ENCODE results near the gene SHANK3. TPM values are rescaled to one million over a fixed set of nuclear protein-coding genes. Genes with fewer than 3 reads are reported as not detected.
A peak's percentile ranks its signal among the peaks of the same experiment; 100 is the strongest.

SHANK3 gene
- total RNA-seq, 2 experiments from 2014 or later, result 0.05 TPM; not detected in 1

DNA sequence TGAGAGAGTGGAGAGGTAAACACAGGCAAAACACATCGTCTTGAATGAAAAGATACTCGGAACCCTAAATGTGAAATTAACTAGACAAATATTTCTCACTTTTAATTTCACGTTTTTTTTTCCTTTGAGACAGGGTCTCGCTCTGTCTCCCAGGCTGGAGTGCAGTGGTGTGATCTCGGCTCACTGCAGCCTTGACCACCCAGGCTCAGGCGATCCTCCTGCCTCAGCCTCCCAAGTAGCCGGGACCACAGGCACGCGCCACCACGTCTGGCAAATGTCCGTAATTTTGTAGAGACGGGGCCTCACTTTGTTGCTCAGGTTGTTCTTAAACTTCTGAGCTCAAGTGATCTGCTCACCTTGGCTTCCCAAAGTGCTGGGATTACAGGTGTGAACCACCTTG is 7.4 kb upstream of the SHANK3 start:
- Mint-ChIP-seq H3K9me3 (ENCODE audit: low read depth) (no peaks in the 10 kb centered on the region), H3K27me3 (peaks cover 29% of the 10 kb centered on the region), H3K27ac (no peak overlapping the region), H3K4me1 (no peaks in the 10 kb centered on the region), H3K4me3 (no peak overlapping the region), H3K36me3 (no peaks in the 10 kb centered on the region)
- ATAC-seq, result no peak
- CTCF ChIA-PET, result no interaction called here
- DNase-seq, result no peak

DNA sequence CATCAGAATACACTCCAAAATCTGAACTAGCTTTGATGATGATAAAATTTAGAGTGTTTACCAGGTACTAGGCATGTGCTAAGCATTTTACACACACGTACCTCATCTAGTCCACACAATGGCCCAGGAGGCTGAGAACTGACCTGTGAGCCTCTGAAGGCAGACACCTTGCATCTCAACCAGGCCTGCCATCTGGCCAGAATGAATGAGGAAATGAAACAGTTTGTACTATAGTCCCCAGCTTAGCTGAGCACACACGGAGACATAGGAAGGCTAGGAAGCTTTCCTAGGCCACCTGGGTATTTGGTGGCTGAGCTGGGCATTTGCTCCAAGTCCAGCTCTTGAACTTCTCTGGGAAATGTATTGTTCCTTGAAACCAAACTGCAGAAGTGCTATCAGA is 6.9 kb upstream of the SHANK3 start:
- no peaks in the 10 kb centered on the region for H3K36me3 Mint-ChIP-seq
- H3K9me3 Mint-ChIP-seq (ENCODE audit: low read depth), result no peaks in the 10 kb centered on the region
- no peak overlapping the region for H3K27ac Mint-ChIP-seq
- ATAC-seq, result no peak
- DNase-seq, result no peak
- no peak overlapping the region for H3K4me3 Mint-ChIP-seq
- no peaks in the 10 kb centered on the region for H3K4me1 Mint-ChIP-seq
- H3K27me3 Mint-ChIP-seq, result peaks cover 30% of the 10 kb centered on the region
- CTCF ChIA-PET, result no interaction called here

DNA sequence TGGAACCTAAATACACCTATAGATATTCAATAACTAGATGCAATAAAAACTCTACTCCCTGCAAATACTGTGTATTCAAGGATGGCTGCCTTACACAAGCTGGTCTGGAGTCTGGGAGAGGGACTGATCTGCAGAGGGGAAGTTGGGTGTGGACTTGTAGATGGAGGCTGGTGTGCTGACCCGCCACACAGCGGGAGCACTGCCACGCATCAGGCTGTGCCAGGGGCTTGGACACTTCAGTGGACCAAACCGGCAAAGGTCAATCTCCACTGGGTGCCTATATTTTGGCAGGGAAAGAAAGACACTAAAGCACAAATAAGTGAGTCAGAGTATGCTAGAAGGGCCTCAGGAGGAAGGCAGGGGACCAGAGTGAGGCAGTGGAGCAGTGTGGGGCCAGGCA is 2.1 kb upstream of the SHANK3 start:
- Mint-ChIP-seq H3K4me1 (peaks cover 6% of the 10 kb centered on the region), H3K36me3 (no peaks in the 10 kb centered on the region), H3K9me3 (ENCODE audit: low read depth) (no peaks in the 10 kb centered on the region), H3K27me3 (peaks cover 54% of the 10 kb centered on the region), H3K27ac (no peak overlapping the region), H3K4me3 (no peak overlapping the region)
- no peak for ATAC-seq
- CTCF ChIA-PET, result no interaction called here
- no peak for DNase-seq

DNA sequence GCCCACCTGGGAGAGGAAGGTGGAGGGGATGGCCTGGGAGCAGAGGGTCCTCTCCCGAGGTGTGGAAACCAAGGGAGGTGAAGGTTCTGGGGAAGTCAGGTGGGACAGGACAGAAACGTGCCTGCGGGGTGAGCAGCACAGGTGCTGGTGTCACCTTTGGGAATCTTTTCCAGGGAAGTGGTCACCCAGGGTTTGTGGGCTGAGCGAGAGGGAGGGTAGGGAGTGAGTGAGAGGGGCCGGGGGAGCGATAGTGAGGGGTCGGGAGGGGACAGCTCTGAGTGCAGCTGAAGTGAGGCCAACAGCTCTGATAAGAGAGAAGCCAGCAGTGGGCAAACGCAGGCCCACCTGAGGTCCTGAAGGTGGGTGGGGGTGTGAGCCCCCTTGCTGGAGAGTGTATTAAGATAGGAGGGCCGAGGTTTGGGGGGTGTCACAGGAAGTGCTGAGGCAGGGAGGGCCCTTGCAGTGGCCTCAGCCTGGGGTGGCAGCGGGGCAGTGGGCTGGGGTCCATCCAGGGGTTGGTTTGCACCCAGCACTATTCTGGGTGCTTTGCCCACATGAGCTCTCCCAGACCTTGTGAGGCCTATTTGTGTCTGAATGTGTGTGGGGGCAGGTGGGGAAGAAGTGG is 1.6 kb upstream of the SHANK3 start:
- DNase-seq (no peak), ATAC-seq (no peak)
- H3K36me3 Mint-ChIP-seq, result no peaks in the 10 kb centered on the region
- H3K27me3 Mint-ChIP-seq, result peaks cover 59% of the 10 kb centered on the region
- H3K4me3 Mint-ChIP-seq, result no peak overlapping the region
- no peak overlapping the region for H3K27ac Mint-ChIP-seq
- CTCF ChIA-PET, result no interaction called here
- peaks cover 6% of the 10 kb centered on the region for H3K4me1 Mint-ChIP-seq
- no peaks in the 10 kb centered on the region for H3K9me3 Mint-ChIP-seq (ENCODE audit: low read depth)

DNA sequence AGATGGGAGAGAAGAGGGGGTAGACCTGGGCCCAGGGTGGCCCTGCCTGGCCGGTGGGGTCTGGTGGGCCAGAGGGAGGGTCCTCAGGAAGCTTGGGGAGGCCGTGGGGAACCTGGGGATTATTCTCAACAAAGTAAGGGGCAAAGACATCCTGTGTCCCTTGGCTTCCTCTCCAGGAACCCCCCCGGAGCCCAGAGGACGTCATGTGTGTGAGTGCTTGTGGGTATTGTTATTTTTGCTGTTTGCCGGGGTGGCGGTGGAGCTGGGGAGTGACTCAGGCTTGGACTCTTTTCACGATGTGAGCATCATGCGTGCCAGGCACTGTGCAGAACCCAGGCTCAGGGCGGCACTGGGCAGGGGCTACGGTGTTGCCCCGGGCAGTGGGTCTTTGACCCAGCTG is 982 bp upstream of the SHANK3 start:
- H3K4me1 Mint-ChIP-seq, result peaks cover 6% of the 10 kb centered on the region
- no peak overlapping the region for H3K27ac Mint-ChIP-seq
- no peak overlapping the region for H3K4me3 Mint-ChIP-seq
- no peaks in the 10 kb centered on the region for H3K9me3 Mint-ChIP-seq (ENCODE audit: low read depth)
- peaks cover 61% of the 10 kb centered on the region for H3K27me3 Mint-ChIP-seq
- DNase-seq, result no peak
- ATAC-seq, result no peak
- H3K36me3 Mint-ChIP-seq, result no peaks in the 10 kb centered on the region
- CTCF ChIA-PET, result no interaction called here

DNA sequence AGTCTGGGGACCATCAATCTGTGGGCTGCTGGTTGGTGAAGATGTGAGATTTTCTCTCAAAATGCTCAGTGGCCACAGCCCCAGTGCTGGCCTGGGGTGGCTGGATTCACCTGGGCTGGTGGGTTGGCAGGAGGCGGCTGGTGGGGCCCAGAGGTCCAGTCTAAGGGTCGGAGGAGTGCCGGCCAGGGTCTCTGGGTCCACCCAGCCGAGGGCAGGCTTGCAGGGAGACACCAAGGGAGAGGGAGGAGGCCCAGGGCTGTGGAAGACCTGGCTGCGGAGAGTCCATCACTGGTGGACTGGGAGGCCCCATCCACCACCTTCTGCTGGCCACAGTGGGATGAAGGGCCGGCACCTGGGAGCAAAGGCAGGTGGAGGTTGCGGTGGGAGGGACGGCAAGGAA is 582 bp upstream of the SHANK3 start:
- no peak overlapping the region for H3K27ac Mint-ChIP-seq
- CTCF ChIA-PET, result no interaction called here
- no peaks in the 10 kb centered on the region for H3K36me3 Mint-ChIP-seq
- DNase-seq (no peak), ATAC-seq (no peak)
- no peak overlapping the region for H3K4me3 Mint-ChIP-seq
- H3K4me1 Mint-ChIP-seq, result peaks cover 6% of the 10 kb centered on the region
- H3K9me3 Mint-ChIP-seq (ENCODE audit: low read depth), result no peaks in the 10 kb centered on the region
- H3K27me3 Mint-ChIP-seq, result peaks cover 60% of the 10 kb centered on the region

DNA sequence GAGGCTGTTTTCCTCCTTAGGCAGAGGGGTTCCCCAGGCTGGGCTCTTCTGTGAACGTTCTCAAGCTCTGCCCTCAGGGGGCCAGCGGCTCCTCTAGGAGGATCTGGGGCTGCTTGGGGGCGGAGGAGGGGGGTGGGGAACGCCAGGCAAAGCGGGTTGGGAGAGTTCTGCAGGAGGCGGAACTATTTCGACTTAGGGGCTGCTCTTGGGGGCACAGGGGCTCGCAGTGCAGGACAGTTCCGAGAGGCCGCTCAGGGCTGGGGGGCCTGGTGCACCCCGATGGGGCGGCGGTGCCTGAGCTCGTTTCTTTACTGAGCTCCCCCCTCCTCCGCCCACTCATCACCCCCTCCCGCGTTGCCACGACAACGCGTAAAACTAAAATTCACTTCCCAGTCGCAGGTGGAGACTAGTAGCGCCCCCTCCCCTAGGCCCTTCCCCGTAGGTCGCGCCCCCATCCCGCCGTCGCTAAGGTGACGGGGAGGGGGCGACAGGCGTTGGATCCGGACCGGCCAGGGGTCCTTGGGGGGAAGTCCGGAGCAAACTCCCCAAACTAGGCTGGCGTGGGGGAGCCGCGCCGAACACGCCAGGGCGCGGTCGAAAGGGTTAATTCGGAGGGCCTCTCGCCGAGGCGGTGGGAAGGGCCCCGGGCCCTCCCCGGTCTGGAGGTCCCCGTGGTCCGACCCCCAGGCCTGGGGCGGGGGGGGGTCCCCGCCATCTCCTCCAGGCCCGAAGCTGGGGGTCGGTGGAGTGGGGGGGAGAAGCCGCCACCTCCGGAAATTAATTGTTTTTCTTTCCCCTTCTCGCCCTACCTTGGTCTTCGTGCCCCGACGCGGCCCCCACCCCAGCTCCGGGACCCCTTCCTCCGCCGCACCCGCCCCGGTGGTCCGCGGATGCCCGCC is 857 bp downstream of the SHANK3 start:
- H3K27me3 Mint-ChIP-seq, result peaks cover 53% of the 10 kb centered on the region
- ATAC-seq (no peak), DNase-seq (no peak)
- CTCF ChIA-PET, result interaction anchor here (1.2 kb wide), 1 partner anchor 16 kb away, joined by 3 read pairs; no protein-coding TSS in a partner anchor
- H3K9me3 Mint-ChIP-seq (ENCODE audit: low read depth), result no peaks in the 10 kb centered on the region
- no peaks in the 10 kb centered on the region for H3K36me3 Mint-ChIP-seq
- peaks cover 6% of the 10 kb centered on the region for H3K4me1 Mint-ChIP-seq
- H3K4me3 Mint-ChIP-seq, result no peak overlapping the region
- H3K27ac Mint-ChIP-seq, result no peak overlapping the region

DNA sequence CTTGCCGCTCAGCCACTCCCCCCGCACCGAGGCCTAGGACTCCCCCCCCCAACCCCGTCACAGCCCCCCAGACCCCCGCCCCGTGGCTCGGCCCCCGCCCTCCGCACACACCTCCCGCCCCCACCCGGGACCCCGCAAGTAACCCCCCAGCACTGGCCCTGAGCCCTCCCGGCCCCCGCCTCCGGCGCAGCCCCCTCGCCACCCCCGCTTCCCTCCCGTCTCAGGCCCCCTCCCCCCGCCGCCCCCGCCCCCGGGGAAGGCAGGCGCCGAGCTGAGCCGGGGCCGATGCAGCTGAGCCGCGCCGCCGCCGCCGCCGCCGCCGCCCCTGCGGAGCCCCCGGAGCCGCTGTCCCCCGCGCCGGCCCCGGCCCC is 1.5 kb downstream of the SHANK3 start:
- Mint-ChIP-seq H3K4me3 (no peak overlapping the region), H3K4me1 (peaks cover 6% of the 10 kb centered on the region), H3K36me3 (no peaks in the 10 kb centered on the region), H3K9me3 (ENCODE audit: low read depth) (no peaks in the 10 kb centered on the region), H3K27ac (no peak overlapping the region), H3K27me3 (peaks cover 51% of the 10 kb centered on the region)
- DNase-seq (no peak), ATAC-seq (no peak)
- CTCF ChIA-PET, result no interaction called here

DNA sequence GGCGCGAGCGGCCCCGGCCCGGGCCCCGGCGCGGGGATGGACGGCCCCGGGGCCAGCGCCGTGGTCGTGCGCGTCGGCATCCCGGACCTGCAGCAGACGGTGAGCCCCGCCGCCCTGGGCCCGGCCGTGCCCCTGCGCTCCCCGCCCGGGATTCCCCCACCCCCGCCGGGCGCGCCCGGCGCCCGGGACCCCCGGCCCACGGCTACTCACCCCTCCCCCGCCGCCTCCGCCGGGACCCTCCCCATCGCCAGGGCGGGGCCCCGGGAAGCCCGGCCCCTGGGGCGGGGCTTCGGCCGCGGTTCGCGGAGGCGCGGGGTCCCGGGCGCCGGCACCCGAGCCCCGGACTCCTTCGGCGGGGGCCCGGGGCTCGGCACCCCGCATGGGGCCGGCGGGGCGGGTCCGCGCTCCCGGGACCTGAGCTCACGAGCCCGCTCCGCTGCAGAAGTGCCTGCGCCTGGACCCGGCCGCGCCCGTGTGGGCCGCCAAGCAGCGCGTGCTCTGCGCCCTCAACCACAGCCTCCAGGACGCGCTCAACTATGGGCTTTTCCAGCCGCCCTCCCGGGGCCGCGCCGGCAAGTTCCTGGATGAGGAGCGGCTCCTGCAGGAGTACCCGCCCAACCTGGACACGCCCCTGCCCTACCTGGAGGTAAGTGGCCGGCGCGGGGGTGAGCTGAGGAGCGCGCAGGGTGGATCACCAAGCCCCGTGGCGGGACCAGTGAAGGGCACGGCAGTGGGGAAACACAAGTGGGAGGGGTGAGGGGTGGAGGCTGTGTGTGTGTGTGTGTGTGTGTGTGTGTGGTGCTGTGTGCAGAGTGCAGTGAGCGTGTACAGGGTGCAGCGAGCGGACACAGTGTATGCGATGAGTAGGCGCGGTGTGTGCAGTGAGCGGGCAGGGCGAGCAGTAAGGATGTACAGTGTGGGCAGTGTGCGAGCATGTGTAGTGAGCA is 2.3 kb downstream of the SHANK3 start:
- ATAC-seq (no peak), DNase-seq (no peak)
- no peaks in the 10 kb centered on the region for H3K36me3 Mint-ChIP-seq
- H3K27ac Mint-ChIP-seq, result no peak overlapping the region
- H3K9me3 Mint-ChIP-seq (ENCODE audit: low read depth), result peaks cover 3% of the 10 kb centered on the region
- no peak overlapping the region for H3K4me3 Mint-ChIP-seq
- peaks cover 49% of the 10 kb centered on the region for H3K27me3 Mint-ChIP-seq
- CTCF ChIA-PET, result no interaction called here
- H3K4me1 Mint-ChIP-seq, result peaks cover 6% of the 10 kb centered on the region

DNA sequence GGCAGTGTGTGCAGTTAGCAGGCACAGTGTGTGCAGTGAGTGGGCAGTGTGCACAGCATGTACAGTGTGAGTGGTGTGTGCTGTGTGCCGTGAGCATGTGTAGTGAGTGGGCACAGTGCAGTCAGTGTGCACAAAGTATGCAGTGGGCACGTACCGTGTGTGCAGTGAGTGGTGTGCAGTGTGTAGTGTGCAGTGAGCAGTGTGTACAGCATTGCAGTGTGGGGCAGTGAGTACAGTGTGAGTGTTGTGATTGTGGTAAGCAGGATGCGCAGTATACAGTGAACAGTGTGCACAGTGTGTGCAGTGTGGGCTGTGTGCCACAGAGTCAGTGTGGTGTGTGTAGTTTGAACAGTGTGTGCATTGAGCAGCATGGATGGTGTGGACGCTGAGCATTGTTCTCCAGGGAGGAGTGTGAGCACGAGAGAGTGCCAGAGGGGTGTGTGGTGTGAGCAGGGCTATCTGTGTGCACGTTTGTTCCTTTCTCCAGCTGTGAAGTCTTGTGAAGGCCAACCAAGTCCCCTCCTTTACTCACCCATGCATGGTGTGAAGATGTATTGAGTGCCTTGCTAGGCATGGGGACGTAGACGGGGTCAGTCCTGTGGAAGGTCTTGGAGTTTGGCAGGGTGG is 3.0 kb downstream of the SHANK3 start:
- ATAC-seq, result no peak
- H3K36me3 Mint-ChIP-seq, result no peaks in the 10 kb centered on the region
- no peak overlapping the region for H3K4me3 Mint-ChIP-seq
- CTCF ChIA-PET, result no interaction called here
- H3K27ac Mint-ChIP-seq, result no peak overlapping the region
- peaks cover 3% of the 10 kb centered on the region for H3K9me3 Mint-ChIP-seq (ENCODE audit: low read depth)
- no peak for DNase-seq
- peaks cover 6% of the 10 kb centered on the region for H3K4me1 Mint-ChIP-seq
- peaks cover 46% of the 10 kb centered on the region for H3K27me3 Mint-ChIP-seq

DNA sequence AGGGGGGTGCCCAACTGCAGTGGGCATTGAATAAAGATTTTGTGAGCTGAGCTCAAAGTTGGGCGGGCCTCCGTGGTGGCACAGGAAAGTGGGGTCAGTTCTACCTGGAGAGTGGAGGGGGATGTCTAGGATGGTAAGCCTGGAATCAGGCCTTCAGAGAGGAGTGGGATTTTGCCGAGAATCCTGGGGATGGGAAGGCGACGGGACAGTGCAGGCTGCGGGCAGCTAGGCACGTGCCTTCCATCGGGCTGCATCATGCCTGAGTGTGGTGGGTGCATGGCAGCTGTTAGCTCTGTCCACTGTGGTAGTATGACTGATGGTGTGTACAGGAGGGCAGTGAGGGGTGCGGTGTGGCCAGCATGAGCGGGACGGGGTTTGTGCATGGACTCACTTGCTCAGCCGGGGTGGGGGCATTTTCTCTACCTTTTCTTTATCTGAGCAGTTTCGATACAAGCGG is 3.6 kb downstream of the SHANK3 start:
- ATAC-seq (no peak), DNase-seq (no peak)
- Mint-ChIP-seq H3K27ac (no peak overlapping the region), H3K4me3 (no peak overlapping the region), H3K9me3 (ENCODE audit: low read depth) (peaks cover 7% of the 10 kb centered on the region), H3K4me1 (peaks cover 6% of the 10 kb centered on the region), H3K27me3 (peaks cover 40% of the 10 kb centered on the region), H3K36me3 (no peaks in the 10 kb centered on the region)
- CTCF ChIA-PET, result no interaction called here

DNA sequence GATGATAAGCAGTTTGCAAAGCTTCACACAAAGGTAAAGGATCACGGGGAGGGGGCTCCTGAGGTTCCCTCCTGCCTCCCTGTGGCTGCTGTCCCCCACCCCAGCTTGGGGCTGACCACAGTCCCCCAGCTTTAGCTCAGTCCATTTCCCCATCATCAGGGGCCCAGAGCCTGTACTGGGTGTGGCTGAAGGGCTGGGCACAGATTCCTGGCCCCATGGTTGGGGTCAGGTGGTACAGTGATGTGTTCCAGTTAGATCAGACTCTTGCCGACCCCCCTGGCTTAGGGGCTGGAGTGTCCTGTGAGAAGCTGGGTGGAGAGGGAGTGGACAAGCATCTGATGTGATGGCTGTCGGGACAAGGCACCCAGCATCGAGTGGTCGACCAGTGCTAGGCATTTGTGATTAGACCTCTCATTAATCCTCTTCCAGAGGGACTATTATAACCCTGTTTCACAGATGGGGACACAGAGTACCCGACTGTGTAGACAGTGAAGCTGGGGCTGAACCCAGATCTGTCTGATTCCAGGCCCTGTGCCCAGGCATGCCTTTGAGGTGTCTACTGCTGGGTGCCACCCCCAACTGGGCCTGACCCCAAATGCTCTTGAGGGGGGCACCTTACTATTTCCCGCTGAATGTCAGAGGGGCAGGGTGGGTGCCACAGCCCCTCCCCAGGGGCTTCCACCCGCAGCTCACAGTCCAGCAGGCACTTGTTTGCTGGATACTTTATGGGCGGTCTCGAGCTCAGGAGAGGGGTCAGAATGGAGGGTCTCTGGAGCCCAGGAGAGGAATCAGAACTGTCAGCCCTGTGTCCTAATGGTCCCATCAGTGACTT is 4.3 kb downstream of the SHANK3 start:
- CTCF ChIA-PET, result no interaction called here
- peak; percentile 35 for DNase-seq
- H3K4me3 Mint-ChIP-seq, result no peak overlapping the region

More for the DNA sequence above, 4.3 kb downstream of the SHANK3 start:
- Mint-ChIP-seq H3K36me3 (no peaks in the 10 kb centered on the region), H3K4me1 (peaks cover 6% of the 10 kb centered on the region), H3K27ac (no peak overlapping the region), H3K9me3 (ENCODE audit: low read depth) (peaks cover 8% of the 10 kb centered on the region), H3K27me3 (peaks cover 34% of the 10 kb centered on the region)
- ATAC-seq, result no peak

Data from activated CD8-positive, alpha-beta memory T cell treated with anti-CD3 and anti-CD28 coated beads, Interleukin-2, amount 10 ng/mL, durations not matched to agents 7 days and 5 days (primary cell).